ENCODE measurements around the gene TCF7. TPM values are rescaled to one million over a fixed set of nuclear protein-coding genes. Genes with fewer than 3 reads are reported as not detected.

Gene TCF7
- total and polyA plus RNA-seq, 2 of the 13 experiments (the other 11 are each of a cell fraction or from before 2014, with no cell fraction given), result 6.3 to 6.8 TPM

DNA sequence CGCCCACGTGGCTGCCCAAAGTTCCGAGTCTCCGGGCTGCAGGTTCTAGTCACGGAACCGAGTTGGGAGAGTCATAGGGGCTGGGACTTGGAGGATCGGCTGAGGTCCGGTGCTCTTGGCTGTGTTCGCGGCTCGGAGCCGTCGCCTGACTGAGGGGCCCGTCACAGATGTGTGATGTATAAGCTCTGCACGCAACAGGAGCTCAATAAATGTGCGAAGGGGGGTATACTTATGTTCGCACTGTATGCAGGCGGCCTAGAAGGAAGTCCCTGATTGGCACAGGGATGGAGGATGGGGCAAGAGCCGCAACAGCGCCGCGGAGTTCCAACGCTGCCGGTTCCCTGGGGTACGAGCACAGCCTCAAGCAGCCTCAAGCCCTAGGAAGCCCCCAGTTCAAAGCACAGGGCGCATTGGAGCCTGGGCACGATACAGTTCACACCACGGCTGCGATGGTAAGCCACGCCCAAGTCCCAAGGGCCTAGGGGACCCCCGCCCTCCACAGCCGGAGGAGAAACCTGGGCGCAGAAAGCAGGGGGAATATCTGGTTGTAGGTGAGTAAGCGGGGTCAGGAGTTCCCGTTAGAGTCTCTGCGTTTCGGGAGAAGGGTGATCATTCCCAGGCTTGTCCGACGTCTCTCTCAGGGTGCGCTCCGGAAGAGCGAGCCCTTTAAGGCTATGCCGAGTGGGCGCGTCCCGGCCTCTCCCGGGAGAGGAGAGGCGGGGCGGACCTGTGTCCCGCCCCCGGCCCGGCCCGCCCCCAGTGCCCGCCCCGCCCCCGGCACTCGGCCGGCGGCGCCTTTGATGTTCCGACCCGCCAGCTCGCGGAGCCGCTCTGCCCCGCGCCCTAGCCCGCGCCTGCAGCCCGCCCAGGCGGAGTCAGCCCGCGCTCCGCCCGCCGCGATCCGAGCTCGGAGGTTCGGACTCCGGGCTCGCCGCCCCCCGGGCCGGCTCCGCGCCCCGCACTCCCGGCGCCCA lies at the start of gene TCF7 (continued):
- TF ChIP-seq POLR2A (IDR thresholded peaks at IDR 0.05; ENCODE audit: insufficient read depth in 1 of 2, low read depth in 2 of 2, low read length in 2 of 2), result peak; percentile 58 to 65; a peak in 3 of 4 replicates
- TF ChIP-seq MEIS2 (CRISPR knock-in tag; IDR thresholded peaks at IDR 0.05), result peak; percentile 2; the same call in 1 of the 2 replicates
- no peak for TF ChIP-seq PAX8 (CRISPR knock-in tag; IDR thresholded peaks at IDR 0.05; ENCODE audit: borderline replicate concordance)
- no peak for TF ChIP-seq THAP11 (CRISPR knock-in tag; IDR thresholded peaks at IDR 0.05)
- TF ChIP-seq KDM5B (CRISPR knock-in tag; IDR thresholded peaks at IDR 0.05; ENCODE audit: borderline replicate concordance), result peak; percentile 51; the same call in 1 of the 2 replicates
- TF ChIP-seq ZNF672 (CRISPR knock-in tag; IDR thresholded peaks at IDR 0.05), result no peak
- no peak for TF ChIP-seq IKZF1 (IDR thresholded peaks at IDR 0.05)
- no peak for TF ChIP-seq SMAD3 (CRISPR knock-in tag; IDR thresholded peaks at IDR 0.05)
- TF ChIP-seq, protein P1, sequence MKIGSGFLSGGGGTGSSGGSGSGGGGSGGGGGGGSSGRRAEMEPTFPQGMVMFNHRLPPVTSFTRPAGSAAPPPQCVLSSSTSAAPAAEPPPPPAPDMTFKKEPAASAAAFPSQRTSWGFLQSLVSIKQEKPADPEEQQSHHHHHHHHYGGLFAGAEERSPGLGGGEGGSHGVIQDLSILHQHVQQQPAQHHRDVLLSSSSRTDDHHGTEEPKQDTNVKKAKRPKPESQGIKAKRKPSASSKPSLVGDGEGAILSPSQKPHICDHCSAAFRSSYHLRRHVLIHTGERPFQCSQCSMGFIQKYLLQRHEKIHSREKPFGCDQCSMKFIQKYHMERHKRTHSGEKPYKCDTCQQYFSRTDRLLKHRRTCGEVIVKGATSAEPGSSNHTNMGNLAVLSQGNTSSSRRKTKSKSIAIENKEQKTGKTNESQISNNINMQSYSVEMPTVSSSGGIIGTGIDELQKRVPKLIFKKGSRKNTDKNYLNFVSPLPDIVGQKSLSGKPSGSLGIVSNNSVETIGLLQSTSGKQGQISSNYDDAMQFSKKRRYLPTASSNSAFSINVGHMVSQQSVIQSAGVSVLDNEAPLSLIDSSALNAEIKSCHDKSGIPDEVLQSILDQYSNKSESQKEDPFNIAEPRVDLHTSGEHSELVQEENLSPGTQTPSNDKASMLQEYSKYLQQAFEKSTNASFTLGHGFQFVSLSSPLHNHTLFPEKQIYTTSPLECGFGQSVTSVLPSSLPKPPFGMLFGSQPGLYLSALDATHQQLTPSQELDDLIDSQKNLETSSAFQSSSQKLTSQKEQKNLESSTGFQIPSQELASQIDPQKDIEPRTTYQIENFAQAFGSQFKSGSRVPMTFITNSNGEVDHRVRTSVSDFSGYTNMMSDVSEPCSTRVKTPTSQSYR (CRISPR knock-in tag; IDR thresholded peaks at IDR 0.05; ENCODE audit: borderline replicate concordance), result peak; percentile 18; the same call in 1 of the 2 replicates
- peak; percentile 73 for TF ChIP-seq ZNF777 (CRISPR knock-in tag; IDR thresholded peaks at IDR 0.05)
- TF ChIP-seq ZNF44 (CRISPR knock-in tag; IDR thresholded peaks at IDR 0.05), result no peak
- peak; percentile 9; the same call in 1 of the 2 replicates for TF ChIP-seq ZBTB7B (CRISPR knock-in tag; IDR thresholded peaks at IDR 0.05)
- TF ChIP-seq SRSF1 (optimal IDR thresholded peaks at IDR 0.05; ENCODE audit: low read depth, low read length), result peak; percentile 6
- TF ChIP-seq SP5 (CRISPR knock-in tag; IDR thresholded peaks at IDR 0.05; ENCODE audit: borderline replicate concordance, low read depth), result peak; percentile 74
- TF ChIP-seq ATF7 (IDR thresholded peaks at IDR 0.05), result no peak
- no peak for TF ChIP-seq ATF7 (CRISPR knock-in tag; IDR thresholded peaks at IDR 0.05)
- TF ChIP-seq ZSCAN9 (CRISPR knock-in tag; IDR thresholded peaks at IDR 0.05; ENCODE audit: borderline replicate concordance), result no peak
- TF ChIP-seq, protein P2, sequence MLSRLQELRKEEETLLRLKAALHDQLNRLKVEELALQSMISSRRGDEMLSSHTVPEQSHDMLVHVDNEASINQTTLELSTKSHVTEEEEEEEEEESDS (CRISPR knock-in tag; IDR thresholded peaks at IDR 0.05; ENCODE audit: borderline replicate concordance), result no peak
- TF ChIP-seq ETV6 (CRISPR knock-in tag; conservative IDR thresholded peaks at IDR 0.05), result no peak
- TF ChIP-seq, protein P3, sequence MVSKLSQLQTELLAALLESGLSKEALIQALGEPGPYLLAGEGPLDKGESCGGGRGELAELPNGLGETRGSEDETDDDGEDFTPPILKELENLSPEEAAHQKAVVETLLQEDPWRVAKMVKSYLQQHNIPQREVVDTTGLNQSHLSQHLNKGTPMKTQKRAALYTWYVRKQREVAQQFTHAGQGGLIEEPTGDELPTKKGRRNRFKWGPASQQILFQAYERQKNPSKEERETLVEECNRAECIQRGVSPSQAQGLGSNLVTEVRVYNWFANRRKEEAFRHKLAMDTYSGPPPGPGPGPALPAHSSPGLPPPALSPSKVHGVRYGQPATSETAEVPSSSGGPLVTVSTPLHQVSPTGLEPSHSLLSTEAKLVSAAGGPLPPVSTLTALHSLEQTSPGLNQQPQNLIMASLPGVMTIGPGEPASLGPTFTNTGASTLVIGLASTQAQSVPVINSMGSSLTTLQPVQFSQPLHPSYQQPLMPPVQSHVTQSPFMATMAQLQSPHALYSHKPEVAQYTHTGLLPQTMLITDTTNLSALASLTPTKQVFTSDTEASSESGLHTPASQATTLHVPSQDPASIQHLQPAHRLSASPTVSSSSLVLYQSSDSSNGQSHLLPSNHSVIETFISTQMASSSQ (IDR thresholded peaks at IDR 0.05; ENCODE audit: low read depth), result no peak
- TF ChIP-seq, protein P3 (CRISPR knock-in tag; IDR thresholded peaks at IDR 0.05; ENCODE audit: borderline replicate concordance), result no peak
- TF ChIP-seq ARHGAP35 (CRISPR knock-in tag; IDR thresholded peaks at IDR 0.05; ENCODE audit: borderline replicate concordance), result no peak
- TF ChIP-seq NONO (IDR thresholded peaks at IDR 0.05), result no peak
- no peak for TF ChIP-seq NONO (CRISPR knock-in tag; conservative IDR thresholded peaks at IDR 0.05)

Data from HepG2 (cell line).